AG04449 (cell line): ENCODE results near the gene PPM1B.
"Not testable (repeated sequence)": the region's sequence is repeated elsewhere in the genome, so short reads cannot be mapped to it uniquely, and the experiment has no call there.

Source experiments
- CTCF ChIA-PET: fragments of 350-600 bp; formaldehyde crosslinking; extraction: SDS; loops from one replicate; lab custom pipeline; 2021; ENCODE audit warnings: antibody characterized with exemption; lab: Yijun Ruan, JAX
- POLR2A ChIA-PET: fragments of 400-600, 350-600 bp; formaldehyde crosslinking; extraction: SDS; loops from one replicate; lab custom pipeline; 2020; ENCODE audit warnings: antibody characterized with exemption, inconsistent platforms; lab: Yijun Ruan, JAX
- DNase-seq: peaks from one replicate; pipeline ENCODE4 v3.0.0-alpha.2; 2010; ENCODE audit warnings: low read depth, low spot score
- H3K4me3 ChIP-seq: 2 replicates; pipeline ENCODE4 v1.5.1; 2011; ENCODE audit warnings: low read depth, mild to moderate bottlenecking, control low read depth, low read length
- TF ChIP-seq, protein P1 (sequence below): IDR thresholded peaks from one replicate; pipeline ENCODE4 v1.5.1; 2011; ENCODE audit warnings: mild to moderate bottlenecking, moderate library complexity, low read length, control low read depth, inconsistent platforms; ENCODE audit not compliant: insufficient read depth; ENCODE audit errors: missing control alignments

PPM1B gene

DNA sequence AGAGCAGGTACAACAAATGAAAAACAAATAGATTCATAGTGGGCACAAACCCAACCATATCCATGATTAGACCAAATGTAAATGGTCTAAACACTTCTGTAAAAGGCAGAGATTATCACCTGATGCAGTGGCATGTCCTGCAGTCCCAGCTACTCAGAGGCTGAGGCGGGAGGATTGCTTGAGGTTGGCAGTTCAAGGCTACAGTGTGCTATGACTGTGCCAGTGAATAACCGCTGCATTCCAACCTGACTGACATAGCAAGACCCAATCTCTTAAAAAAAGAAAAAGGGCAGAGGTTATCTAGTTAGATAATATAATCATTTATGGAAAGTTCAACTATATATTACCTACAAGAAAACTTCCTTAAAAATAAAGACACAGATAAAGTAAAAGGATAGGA is 85.3 kb downstream of the PPM1B start:
- no peak for DNase-seq
- ChIA-PET POLR2A (interaction anchor here (0.6 kb wide), 1 partner anchor 52 kb away, joined by 4 read pairs; no protein-coding TSS in a partner anchor), CTCF (interaction anchor here (0.9 to 4.2 kb wide), 2 partner anchors 8 to 139 kb away, joined by 4 to 16 read pairs; no protein-coding TSS in a partner anchor)
- H3K4me3 ChIP-seq: no peak overlapping the region
- TF ChIP-seq, protein P1, sequence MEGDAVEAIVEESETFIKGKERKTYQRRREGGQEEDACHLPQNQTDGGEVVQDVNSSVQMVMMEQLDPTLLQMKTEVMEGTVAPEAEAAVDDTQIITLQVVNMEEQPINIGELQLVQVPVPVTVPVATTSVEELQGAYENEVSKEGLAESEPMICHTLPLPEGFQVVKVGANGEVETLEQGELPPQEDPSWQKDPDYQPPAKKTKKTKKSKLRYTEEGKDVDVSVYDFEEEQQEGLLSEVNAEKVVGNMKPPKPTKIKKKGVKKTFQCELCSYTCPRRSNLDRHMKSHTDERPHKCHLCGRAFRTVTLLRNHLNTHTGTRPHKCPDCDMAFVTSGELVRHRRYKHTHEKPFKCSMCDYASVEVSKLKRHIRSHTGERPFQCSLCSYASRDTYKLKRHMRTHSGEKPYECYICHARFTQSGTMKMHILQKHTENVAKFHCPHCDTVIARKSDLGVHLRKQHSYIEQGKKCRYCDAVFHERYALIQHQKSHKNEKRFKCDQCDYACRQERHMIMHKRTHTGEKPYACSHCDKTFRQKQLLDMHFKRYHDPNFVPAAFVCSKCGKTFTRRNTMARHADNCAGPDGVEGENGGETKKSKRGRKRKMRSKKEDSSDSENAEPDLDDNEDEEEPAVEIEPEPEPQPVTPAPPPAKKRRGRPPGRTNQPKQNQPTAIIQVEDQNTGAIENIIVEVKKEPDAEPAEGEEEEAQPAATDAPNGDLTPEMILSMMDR: no peak

DNA sequence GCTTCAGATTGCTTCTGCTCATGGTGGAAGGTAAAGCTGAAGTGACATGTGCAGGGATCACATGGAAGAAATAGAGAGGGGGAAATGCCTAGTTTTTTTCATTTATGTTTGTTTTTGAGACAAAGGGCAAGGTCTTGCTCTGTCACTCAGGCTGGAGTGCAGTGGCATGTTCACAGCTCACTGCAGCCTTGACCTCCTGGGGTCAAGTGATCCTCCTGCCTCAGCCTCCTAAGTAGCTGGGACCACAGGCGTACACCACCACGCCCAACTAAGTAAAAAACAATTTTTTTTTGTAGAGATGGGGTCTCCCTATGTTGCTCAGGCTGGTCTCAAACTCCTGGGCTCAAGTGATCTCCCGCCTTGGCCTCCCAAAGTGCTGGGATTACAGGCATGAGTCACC is 87.0 kb downstream of the PPM1B start:
- DNase-seq, H3K4me3 ChIP-seq, POLR2A ChIA-PET: not testable (repeated sequence)
- CTCF ChIA-PET: interaction anchor here (1.3 to 4.2 kb wide), 2 partner anchors 10 to 12 kb away, joined by 3 to 16 read pairs; no protein-coding TSS in a partner anchor

DNA sequence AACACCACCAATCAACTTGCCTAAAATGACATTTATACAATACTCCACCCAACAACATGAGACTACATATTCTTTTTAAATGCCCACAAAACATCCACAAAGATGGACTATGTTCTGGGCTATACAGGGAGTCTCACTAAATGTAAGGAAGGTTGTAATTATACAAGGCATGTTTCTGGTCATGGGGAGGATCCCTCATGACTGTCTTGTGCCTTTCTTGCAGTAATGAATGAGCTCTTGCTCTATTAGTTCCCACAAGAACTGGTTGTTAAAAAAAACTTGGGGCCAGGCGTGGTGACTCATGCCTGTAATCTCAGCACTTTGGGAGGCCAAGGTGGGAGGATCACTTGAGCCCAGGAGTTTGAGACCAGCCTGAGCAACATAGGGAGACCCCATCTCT is 89.1 kb downstream of the PPM1B start:
- H3K4me3 ChIP-seq, DNase-seq, POLR2A ChIA-PET: not testable (repeated sequence)
- CTCF ChIA-PET: interaction anchor here (4.2 kb wide), 1 partner anchor 12 kb away, joined by 16 read pairs; no protein-coding TSS in a partner anchor

DNA sequence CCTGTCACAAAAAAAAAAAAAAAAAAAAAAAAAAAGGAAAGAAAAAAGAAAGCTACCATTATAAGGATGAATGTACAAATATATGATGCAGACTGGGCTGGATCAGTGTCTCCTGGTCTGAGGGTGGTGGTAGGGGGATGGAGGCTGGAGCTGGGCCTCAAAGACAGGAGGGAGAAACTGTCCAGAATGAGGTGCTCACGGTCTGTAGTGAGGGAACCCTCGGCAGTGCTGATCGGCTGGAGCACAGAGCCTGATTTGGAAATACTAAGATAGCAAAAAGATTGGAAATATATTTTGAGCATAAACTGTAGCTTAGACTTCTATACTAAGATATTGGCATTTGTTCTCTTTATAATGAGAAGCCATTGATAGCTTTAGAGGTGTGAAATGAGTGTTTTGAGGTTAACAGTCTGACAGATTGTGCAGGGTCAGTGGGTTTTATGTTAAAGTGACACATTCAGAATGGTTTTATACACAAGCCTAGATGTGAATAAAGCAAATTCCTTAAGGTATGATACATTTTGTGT is 98.7 kb downstream of the PPM1B start:
- DNase-seq: no peak
- CTCF ChIA-PET: interaction anchor here (0.9 to 2.3 kb wide), 7 partner anchors 21 to 224 kb away, joined by 3 to 7 read pairs (median 4); no protein-coding TSS in a partner anchor
- TF ChIP-seq, protein P1: no peak
- POLR2A ChIA-PET: no interaction called here
- no peak overlapping the region for H3K4me3 ChIP-seq

DNA sequence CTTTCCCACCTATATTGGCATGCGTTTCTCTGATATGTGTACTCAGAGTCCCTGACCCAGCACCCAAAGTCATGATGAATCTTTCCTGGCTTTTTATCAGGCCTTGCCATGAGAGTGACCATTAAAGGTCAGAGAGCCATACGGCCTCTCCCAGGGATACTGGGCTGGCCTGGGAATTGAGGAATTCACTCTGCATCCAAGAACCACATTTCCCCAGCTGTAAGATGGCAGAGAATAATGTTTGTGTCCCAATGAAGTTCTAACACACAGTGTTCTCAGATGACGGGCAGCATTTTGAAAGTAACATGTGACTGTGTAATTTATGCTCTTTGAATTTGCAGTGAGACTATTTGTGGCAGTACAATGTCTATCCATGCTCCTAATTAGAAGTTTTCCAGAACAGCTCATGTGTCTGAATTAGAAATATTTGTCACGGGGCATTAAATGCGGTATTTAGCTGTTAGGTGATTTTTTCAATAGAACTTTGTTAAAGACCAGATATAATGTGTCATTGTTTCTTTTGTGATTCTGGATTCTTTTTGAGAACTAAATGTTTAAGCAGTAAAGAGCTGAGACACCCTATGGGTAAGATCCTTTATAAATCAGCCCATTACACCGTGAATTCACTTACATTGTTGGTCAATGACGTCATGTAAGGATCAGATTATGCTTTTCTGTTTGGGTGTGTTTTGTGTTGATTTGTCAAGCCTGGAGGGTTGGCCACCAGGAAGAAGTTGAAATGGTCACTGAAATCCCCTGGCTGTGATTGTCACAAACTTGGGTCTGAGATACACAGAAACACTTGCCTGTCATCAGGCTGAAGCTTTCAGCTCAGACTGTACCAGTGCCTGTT is 99.3 kb downstream of the PPM1B start:
- TF ChIP-seq, protein P1: no peak
- POLR2A ChIA-PET: no interaction called here
- DNase-seq: no peak
- CTCF ChIA-PET: interaction anchor here (1.2 to 2.3 kb wide), 6 partner anchors 21 to 26 kb away, joined by 3 to 7 read pairs (median 4); no protein-coding TSS in a partner anchor
- no peak overlapping the region for H3K4me3 ChIP-seq

DNA sequence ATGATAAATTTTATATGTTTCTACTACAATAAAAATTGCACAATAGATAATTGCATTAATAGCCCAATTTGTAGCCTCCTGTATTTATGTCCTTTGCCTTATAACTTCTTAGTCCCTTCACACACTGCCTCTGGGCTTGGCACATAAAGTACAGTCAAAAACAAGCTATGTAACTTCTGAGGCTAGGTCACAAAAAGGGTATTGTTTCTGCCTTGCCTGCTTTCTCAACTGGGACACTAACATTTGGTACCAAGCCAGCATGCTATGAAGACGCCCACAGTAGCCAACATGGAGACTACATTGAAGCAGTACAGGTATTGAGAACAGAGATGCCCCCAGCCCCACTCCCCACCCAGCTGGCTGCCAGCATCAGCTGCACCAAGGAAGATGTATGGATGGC is 101.2 kb downstream of the PPM1B start:
- DNase-seq: no peak
- POLR2A ChIA-PET: no interaction called here
- CTCF ChIA-PET: interaction anchor here (1.3 kb wide), 1 partner anchor 21 kb away, joined by 3 read pairs; no protein-coding TSS in a partner anchor
- H3K4me3 ChIP-seq: no peak overlapping the region
- TF ChIP-seq, protein P1: no peak

DNA sequence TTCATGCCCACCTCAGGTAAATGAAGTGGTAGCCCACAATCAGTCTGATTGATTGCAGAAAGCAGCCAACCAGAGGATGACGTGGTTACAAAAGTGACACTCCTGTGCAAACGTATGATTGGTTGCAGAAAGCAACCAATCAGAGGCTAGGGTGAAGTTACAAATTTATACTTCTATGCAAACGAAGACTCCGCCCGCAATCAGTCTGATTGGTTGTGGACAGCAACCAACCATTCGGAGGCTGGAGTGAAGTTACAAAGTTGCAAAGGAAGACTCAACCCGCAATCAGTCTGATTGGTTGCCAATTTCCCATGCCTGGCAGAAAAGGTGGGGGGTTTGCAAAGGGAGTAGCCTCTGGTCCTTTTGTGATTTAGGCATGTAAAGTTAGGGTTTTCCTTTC is 102.6 kb downstream of the PPM1B start:
- TF ChIP-seq, protein P1: no peak
- ChIA-PET POLR2A (no interaction called here), CTCF (interaction anchor here (2.6 kb wide), 1 partner anchor 20 kb away, joined by 8 read pairs; no protein-coding TSS in a partner anchor)
- H3K4me3 ChIP-seq: no peak overlapping the region
- DNase-seq: no peak
